SK-N-SH (cell line): Measurements from ENCODE around the gene PALM. TPM values are rescaled to one million over a fixed set of nuclear protein-coding genes. Genes with fewer than 3 reads are reported as not detected.

Experiments used
- CTCF ChIA-PET: fragments of 300-600, 350-600 bp; formaldehyde crosslinking; extraction: SDS; loops from one replicate; lab custom pipeline; 2021; lab: Yijun Ruan, JAX
- POLR2A ChIA-PET: fragments of 350-600 bp; sonication (Branson Sonifier 250); formaldehyde crosslinking; extraction: SDS; loops from one replicate; lab custom pipeline; 2020; ENCODE audit warnings: antibody characterized with exemption, inconsistent platforms; lab: Yijun Ruan, JAX
- DNase-seq: peaks from one replicate; pipeline ENCODE4 v3.0.0; 2012
- H2AFZ ChIP-seq: fragments of 200-600 bp; sonication (generic); 2 replicates; pipeline ENCODE4 v1.8.1; 2016; ENCODE audit warnings: antibody characterized with exemption, mild to moderate bottlenecking, low read depth
- H3F3A ChIP-seq: fragments of 200-600 bp; sonication (generic); replicated peaks from 2 replicates; pipeline ENCODE3; 2016; ENCODE audit warnings: antibody characterized with exemption, mild to moderate bottlenecking; ENCODE audit not compliant: insufficient read depth
- H3K27ac ChIP-seq, 2 experiments: fragments of 200-500 bp in 1 of 2; fragments of 200-600 bp in 1 of 2; sonication (Bioruptor generic) in 1 of 2; sonication (generic), shearing (Covaris generic) in 1 of 2; 2 replicates each; pipeline versions ENCODE4 v1.5.1 to v1.6.1; 2014 to 2016; ENCODE audit warnings: low read depth in 2 of 2, inconsistent platforms in 1 of 2, low read length in 1 of 2, mild to moderate bottlenecking in 1 of 2, mixed read lengths in 1 of 2
- H3K27me3 ChIP-seq: fragments of 200-600 bp; sonication (generic), shearing (Covaris generic); 2 replicates; pipeline ENCODE4 v1.6.1; 2016; ENCODE audit warnings: mixed run types; ENCODE audit not compliant: insufficient read depth
- H3K36me3 ChIP-seq, 2 experiments: fragments of 200-500 bp in 1 of 2; fragments of 200-600 bp in 1 of 2; sonication (Bioruptor generic) in 1 of 2; sonication (generic) in 1 of 2; replicated peaks in 1 of 2; 2 replicates each; pipeline versions ENCODE3 to v1.5.1; 2014 to 2016; ENCODE audit warnings: low read length in 1 of 2, mild to moderate bottlenecking in 1 of 2; ENCODE audit not compliant: insufficient read depth in 2 of 2, control insufficient read depth in 1 of 2
- H3K4me1 ChIP-seq, 2 experiments: fragments of 200-500 bp in 1 of 2; fragments of 200-600 bp in 1 of 2; sonication (Bioruptor generic) in 1 of 2; sonication (generic), shearing (Covaris generic) in 1 of 2; 2 replicates each; pipeline versions ENCODE4 v1.5.1 to v1.6.1; 2014 to 2016; ENCODE audit warnings: low read depth in 1 of 2, low read length in 1 of 2, mixed run types in 1 of 2; ENCODE audit not compliant: insufficient read depth in 2 of 2, control insufficient read depth in 1 of 2
- H3K4me2 ChIP-seq: fragments of 200-600 bp; sonication (generic), shearing (Covaris generic); 2 replicates; pipeline ENCODE4 v1.6.1; 2017; ENCODE audit warnings: mixed run types
- H3K4me3 ChIP-seq, 2 experiments: fragments of 200-500 bp in 1 of 2; fragments of 200-600 bp in 1 of 2; sonication (Bioruptor generic) in 1 of 2; sonication (generic), shearing (Covaris generic) in 1 of 2; 2 replicates each; pipeline versions ENCODE4 v1.5.1 to v1.8.1; 2014 to 2016; ENCODE audit warnings: low read depth in 2 of 2, inconsistent platforms in 1 of 2, low read length in 1 of 2, mild to moderate bottlenecking in 1 of 2, mixed read lengths in 1 of 2, moderate library complexity in 1 of 2
- H3K79me2 ChIP-seq: fragments of 200-600 bp; sonication (generic); 2 replicates; pipeline ENCODE4 v1.8.1; 2017; ENCODE audit warnings: mild to moderate bottlenecking; ENCODE audit not compliant: insufficient read depth
- H3K9ac ChIP-seq: fragments of 200-600 bp; sonication (generic); 2 replicates; pipeline ENCODE4 v1.6.1; 2017; ENCODE audit warnings: mixed run types
- H3K9me2 ChIP-seq: fragments of 200-600 bp; sonication (generic); 2 replicates; pipeline ENCODE4 v1.6.1; 2017; ENCODE audit warnings: mixed run types
- H3K9me3 ChIP-seq: fragments of 200-600 bp; sonication (generic); 2 replicates; pipeline ENCODE4 v1.6.1; 2017; ENCODE audit warnings: mixed run types, mild to moderate bottlenecking, moderate library complexity
- H4K20me1 ChIP-seq: fragments of 200-600 bp; sonication (generic); 2 replicates; pipeline ENCODE4 v1.6.1; 2017; ENCODE audit warnings: mild to moderate bottlenecking, mixed run types; ENCODE audit not compliant: insufficient read depth
- EP300 ChIP-seq, 2 experiments: IDR thresholded peaks; 2 replicates each; pipeline versions ENCODE4 v1.4.0 to v1.6.1; 2012; ENCODE audit warnings: borderline replicate concordance in 1 of 2, low read depth in 1 of 2, low read length in 1 of 2
- GABPA ChIP-seq: IDR thresholded peaks from 2 replicates; pipeline ENCODE4 v1.4.0; 2012; ENCODE audit warnings: low read depth, mild to moderate bottlenecking
- MEF2A ChIP-seq: IDR thresholded peaks from 2 replicates; pipeline ENCODE4 v1.4.0; 2012; ENCODE audit warnings: low read depth, borderline replicate concordance
- MXI1 ChIP-seq: IDR thresholded peaks from 2 replicates; pipeline ENCODE4 v1.6.1; 2012; ENCODE audit warnings: mild to moderate bottlenecking, low read depth, low read length, improper control_type of control experiment
- NRF1 ChIP-seq: IDR thresholded peaks from 2 replicates; pipeline ENCODE4 v1.6.1; 2012; ENCODE audit warnings: low read depth, mild to moderate bottlenecking, low read length
- PBX3 ChIP-seq: IDR thresholded peaks from 2 replicates; pipeline ENCODE4; 2012
- RCOR1 ChIP-seq: fragments of 150-350 bp; IDR thresholded peaks from 2 replicates; pipeline ENCODE4 v1.6.1; 2017; ENCODE audit warnings: antibody characterized with exemption, low read length
- REST ChIP-seq: IDR thresholded peaks from 2 replicates; pipeline ENCODE4 v1.6.1; 2012; ENCODE audit warnings: mild to moderate bottlenecking, low read depth, low read length, moderate library complexity
- SMC3 ChIP-seq: IDR thresholded peaks from 2 replicates; pipeline ENCODE4 v1.6.1; 2012; ENCODE audit warnings: low read depth, low read length, improper control_type of control experiment
- TAF1 ChIP-seq: IDR thresholded peaks from 2 replicates; pipeline ENCODE4 v1.6.1; 2012; ENCODE audit warnings: low read depth, mild to moderate bottlenecking, low read length, moderate library complexity, borderline replicate concordance
- TCF12 ChIP-seq: IDR thresholded peaks from 2 replicates; pipeline ENCODE4 v1.4.0; 2012
- ZBTB33 ChIP-seq: IDR thresholded peaks from 2 replicates; pipeline ENCODE4 v1.4.0; 2012; ENCODE audit warnings: low read depth, borderline replicate concordance
- WGBS: methylation state at CpG from one replicate; pipeline ENCODE4 v1.1.6; 2017; ENCODE audit warnings: low lambda C conversion rate; 5-methylcytosine and 5-hydroxymethylcytosine counted together
- polyA plus RNA-seq, 3 experiments: library from polyadenylated mRNA; depleted of rRNA; stranded (reverse); fragments of >200 nt; gene quantifications; 2 replicates each; pipeline ENCODE4 v1.2.3, GENCODE V29; 2012

PALM gene
- polyA plus RNA-seq, 1 of the 3 experiments (the other 2 are of a cell fraction), result 15.6 TPM

GRCh38 chr19:795691-796581 is 87.2 kb downstream of the PALM start:
- POLR2A ChIA-PET, result interaction anchor here (0.6 to 1.6 kb wide), 3 partner anchors 55 to 453 kb away, joined by 3 to 4 read pairs (median 3); no protein-coding TSS in a partner anchor
- Histone ChIP-seq H3K27me3 (no peaks in the 10 kb centered on the region), H3K4me3 (peak overlapping the region; percentile 62 to 69; a peak in 3 of 4 replicates), H4K20me1 (peaks cover 31% of the 10 kb centered on the region), H3F3A (peaks cover 4% of the 10 kb centered on the region), H3K27ac (no peak overlapping the region; a peak in 1 of 4 replicates), H3K9ac (peak overlapping the region; percentile 76; the same call in 1 of the 2 replicates), H3K4me2 (peak overlapping the region; percentile 82), H3K4me1 (peaks cover 16 to 35% of the 10 kb centered on the region in 2 experiments; a peak in 3 of 4 replicates), H3K9me2 (no peaks in the 10 kb centered on the region), H3K79me2 (peaks cover 31% of the 10 kb centered on the region), H3K36me3 (peaks cover 8 to 10% of the 10 kb centered on the region in 2 experiments), H2AFZ (no peak overlapping the region), H3K9me3 (no peaks in the 10 kb centered on the region)
- CTCF ChIA-PET, result interaction anchor here (1.2 to 1.5 kb wide), 2 partner anchors 54 to 188 kb away, joined by 3 read pairs; partner anchors contain the start of gene WDR18
- TF ChIP-seq RCOR1 (no peak), EP300 (IDR thresholded peaks at IDR 0.05; ENCODE audit: borderline replicate concordance in 1 of 2, low read depth in 1 of 2, low read length in 1 of 2) (no peak), TCF12 (no peak), REST (no peak), MXI1 (no peak), PBX3 (no peak), GABPA (no peak), MEF2A (no peak), ZBTB33 (no peak), NRF1 (no peak), SMC3 (no peak), TAF1 (no peak)
- DNase-seq, result no peak
- WGBS, result 89% methylated on average over 15 of the region's 39 CpGs
